CD1c-positive myeloid dendritic cell (primary cell): ENCODE results near the gene CRB2.

Experiments
- DNase-seq: peaks from one replicate; pipeline ENCODE4 v3.0.0-alpha.2; 2016; ENCODE audit errors: extremely low spot score

Gene CRB2

GRCh38 chr9:123355761-123356431 lies at the start of gene CRB2:
CRB2 (plus strand) TSS chr9:123356197; CDS start chr9:123356261, 64 bp downstream.
- DNase-seq, result no peak

GRCh38 chr9:123309611-123310010 lies 46.4 kb upstream of the CRB2 start:
- no peak for DNase-seq

- DNase-seq, result no peak
These were observed 45.3 kb upstream of the CRB2 start for GRCh38 chr9:123310551-123311249.

- no peak for DNase-seq
These were observed 44.7 kb upstream of the CRB2 start for GRCh38 chr9:123311250-123311752.

- DNase-seq, result no peak
These were observed 43.6 kb upstream of the CRB2 start for GRCh38 chr9:123312306-123312877.

- DNase-seq, result no peak
These were observed 41.4 kb upstream of the CRB2 start for GRCh38 chr9:123314617-123315016.

- no peak for DNase-seq
These were observed 40.4 kb upstream of the CRB2 start for GRCh38 chr9:123315635-123316034.

- peak; percentile 48 for DNase-seq
These were observed 39.8 kb upstream of the CRB2 start for GRCh38 chr9:123316053-123316718.

- DNase-seq, result no peak
These were observed 37.8 kb upstream of the CRB2 start for GRCh38 chr9:123318202-123318601.

- no peak for DNase-seq
These were observed 37.0 kb upstream of the CRB2 start for GRCh38 chr9:123318961-123319421.

- no peak for DNase-seq
These were observed 36.3 kb upstream of the CRB2 start for GRCh38 chr9:123319541-123320339.

- no peak for DNase-seq
These were observed 35.2 kb upstream of the CRB2 start for GRCh38 chr9:123320814-123321213.

- DNase-seq, result peak; percentile 14
These were observed 34.3 kb upstream of the CRB2 start for GRCh38 chr9:123321616-123322272.

- peak; percentile 39 for DNase-seq
These were observed 33.5 kb upstream of the CRB2 start for GRCh38 chr9:123322273-123323195.

GRCh38 chr9:123323196-123324013 lies 32.6 kb upstream of the CRB2 start:
- DNase-seq, result no peak

GRCh38 chr9:123324767-123325183 lies 31.2 kb upstream of the CRB2 start:
- DNase-seq, result no peak

- no peak for DNase-seq
These were observed 29.8 kb upstream of the CRB2 start for GRCh38 chr9:123326187-123326586.

- peak; percentile 70 for DNase-seq
These were observed 29.3 kb upstream of the CRB2 start for GRCh38 chr9:123326662-123327093.

- no peak for DNase-seq
These were observed 28.3 kb upstream of the CRB2 start for GRCh38 chr9:123327697-123328100.
